Occipital lobe (tissue), 2 donors: Measurements from ENCODE around the gene ARL2. TPM values are rescaled to one million over a fixed set of nuclear protein-coding genes. Genes with fewer than 3 reads are reported as not detected.
A peak's percentile ranks its signal among the peaks of the same experiment; 100 is the strongest.
"Not testable (repeated sequence)": the region's sequence is repeated elsewhere in the genome, so short reads cannot be mapped to it uniquely, and the experiment has no call there.

Source experiments
- DNase-seq: peaks from one replicate; lab custom pipeline; 2025; lab: John Stamatoyannopoulos, UW
- total RNA-seq: library from RNA; depleted of rRNA; stranded (reverse); fragments of >200 nt; gene quantifications from one replicate; pipeline ENCODE4 v1.2.3, GENCODE V29; 2014

ARL2 gene
- 31.2 TPM for total RNA-seq

DNA sequence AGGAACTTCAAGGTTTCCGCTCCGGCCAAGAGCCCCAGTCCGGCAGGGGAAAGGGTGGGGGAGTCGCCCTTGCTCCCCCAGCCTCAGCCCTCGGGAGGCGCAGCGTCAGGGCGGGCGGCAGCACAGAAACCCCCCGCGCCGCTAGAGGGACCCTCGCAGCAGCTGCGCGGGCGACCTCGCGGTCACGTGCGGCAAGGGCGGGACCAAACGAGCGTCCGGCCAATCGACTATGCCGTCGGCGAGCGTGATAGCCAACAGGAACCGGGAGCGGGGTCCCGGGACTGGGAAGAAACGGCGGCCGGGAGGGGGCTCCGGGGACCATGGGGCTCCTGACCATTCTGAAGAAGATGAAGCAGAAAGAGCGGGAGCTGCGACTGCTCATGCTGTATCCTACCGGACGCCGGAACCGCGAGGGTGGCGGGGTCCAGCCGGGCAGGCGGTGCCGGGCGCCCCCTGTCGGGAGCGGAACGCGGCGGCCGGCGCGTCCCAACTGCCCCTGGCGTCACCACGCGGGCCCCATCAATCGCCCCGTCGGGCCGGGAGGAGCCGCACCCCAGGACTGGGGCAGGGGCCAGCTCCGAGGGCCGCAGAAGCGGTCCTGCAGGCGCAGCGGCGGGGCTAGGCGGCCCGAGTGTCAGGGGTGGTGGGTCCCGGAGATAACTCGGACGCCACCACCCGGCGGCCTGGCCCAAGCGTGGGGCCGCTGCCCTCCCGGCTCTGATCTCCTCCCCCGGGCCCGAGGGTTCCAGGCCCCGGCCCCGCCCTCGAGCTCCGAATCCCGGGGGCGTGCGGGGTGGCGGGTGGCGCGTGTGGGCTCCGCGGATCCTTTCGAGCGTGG is at the start of gene ARL2:
TSS of gene ARL2 (plus strand) at position 273 of the 838 bp plus-strand sequence. CDS start at position 321, 48 bp downstream.
- peak; percentile 83 for DNase-seq

DNA sequence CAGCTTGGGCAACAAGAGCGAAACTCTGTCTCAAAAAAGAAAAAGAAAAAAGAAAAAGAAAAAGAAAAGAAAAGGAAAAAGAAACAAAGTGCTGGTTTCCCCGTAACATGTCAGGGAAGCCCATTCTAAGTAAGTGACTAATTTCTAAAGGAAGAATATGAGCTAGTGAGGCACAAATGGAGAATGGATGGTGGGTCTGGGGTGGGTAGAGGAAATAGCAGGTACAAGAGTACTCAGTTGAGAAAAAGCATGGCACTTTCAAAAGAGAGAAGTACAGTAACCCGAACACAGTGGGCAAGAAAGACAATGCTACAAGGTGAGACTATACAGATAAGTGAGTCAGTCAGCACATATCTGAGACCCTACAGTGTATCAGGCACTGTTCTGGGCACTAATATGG is 46.6 kb upstream of the ARL2 start:
- DNase-seq = no peak

DNA sequence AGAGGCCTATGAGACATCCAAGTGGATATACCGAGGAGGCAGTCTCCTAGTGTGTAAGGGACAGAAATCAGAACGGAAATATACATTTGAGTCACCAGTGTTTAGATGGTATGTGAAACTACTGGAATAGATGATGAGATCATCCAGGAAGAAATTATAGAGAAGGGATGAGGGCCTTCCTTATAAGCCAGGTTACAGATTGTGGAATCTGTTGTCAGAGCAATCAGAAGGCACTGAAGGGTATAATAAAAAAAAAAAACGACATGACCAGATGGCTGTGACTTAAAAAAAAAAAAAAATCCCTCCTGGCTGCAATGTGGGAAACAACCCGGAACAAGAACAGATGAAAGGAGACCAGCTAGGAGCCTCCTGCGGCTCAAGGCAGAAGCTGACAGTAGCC is 44.8 kb upstream of the ARL2 start:
- no peak for DNase-seq

DNA sequence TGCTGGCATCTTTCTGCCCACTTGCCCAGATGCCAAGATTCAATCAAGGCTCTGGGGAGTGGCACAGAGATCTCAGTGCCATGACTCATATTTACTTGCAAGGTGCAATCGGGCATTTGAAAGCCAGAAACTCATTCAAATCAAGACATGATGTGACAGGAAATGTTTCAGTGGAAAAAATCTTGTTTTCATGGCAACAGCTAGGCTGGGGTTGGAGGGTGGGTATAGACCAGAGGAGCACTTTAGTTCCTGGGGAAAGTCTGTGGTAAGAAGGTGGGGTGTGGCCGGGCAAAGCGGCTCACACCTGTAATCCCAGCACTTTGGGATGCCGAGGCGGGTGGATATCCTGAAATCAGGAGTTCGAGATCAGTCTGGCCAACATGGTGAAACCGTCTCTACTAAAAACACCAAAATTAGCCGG is 43.2 kb upstream of the ARL2 start:
- no peak for DNase-seq

DNA sequence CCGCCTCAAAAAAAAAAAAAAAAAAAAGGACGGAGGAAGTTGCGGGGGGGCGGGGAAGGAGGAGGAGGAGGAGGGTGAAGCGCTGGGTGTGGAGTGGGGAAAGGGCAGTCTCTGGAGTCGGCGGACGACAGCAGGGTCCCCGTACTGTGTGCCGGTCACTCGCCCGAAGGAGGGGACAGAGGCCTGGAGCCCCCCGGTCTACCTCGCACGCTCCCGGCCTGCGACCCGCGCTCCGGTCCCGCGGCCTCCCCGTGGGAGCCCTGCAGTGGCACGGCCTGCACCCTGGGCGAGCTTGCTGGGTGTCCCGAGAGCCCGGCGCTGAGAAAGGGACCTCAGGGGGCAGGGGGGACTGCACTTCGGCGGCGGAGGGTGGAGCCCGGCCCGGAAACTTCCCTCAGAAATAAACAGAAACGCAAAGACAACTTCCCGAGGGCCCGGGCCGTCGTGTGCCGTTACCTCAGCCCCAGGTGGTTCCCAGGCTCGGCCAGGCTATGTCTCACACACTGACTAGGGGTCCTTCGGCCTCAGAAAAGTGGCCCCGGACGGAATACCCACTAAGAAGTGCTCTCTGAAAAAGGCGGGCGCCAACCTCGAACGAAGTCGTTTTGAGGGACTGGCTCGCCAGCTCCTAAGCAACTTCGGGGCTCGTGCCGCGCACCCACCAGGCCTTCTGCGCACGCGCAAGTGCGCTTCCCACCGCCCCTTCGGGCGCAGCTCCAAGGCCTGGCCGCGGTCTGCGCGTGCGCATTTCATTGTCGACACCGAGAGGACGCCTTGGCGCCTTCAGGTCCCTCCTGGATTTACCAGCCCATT is 42.3 kb upstream of the ARL2 start, which contains the start of gene MAJIN:
TSS of gene MAJIN (minus strand) at position 688 of the 813 bp plus-strand sequence. CDS start 12,703 bp downstream, outside the sequence.
- peak; percentile 27 for DNase-seq

DNA sequence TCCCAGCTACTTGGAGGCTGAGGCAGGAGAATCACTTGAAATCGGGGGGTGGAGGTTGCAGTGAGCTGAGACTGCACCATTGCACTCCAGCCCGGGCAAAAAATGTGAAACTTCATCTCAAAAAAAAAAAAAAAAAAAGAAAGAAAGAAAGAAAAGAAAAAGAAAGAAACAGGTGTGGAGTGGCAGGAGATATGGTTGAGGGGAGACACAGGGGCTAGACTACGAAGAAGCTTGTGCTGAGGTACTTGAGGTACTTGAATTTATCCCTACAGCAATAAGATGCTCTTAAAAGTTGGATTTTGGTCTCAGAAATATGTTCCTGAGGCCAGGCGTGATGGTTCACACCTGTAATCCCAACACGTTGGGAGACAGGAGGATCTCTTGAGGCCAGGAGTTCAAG is 39.8 kb upstream of the ARL2 start:
- DNase-seq = no peak

DNA sequence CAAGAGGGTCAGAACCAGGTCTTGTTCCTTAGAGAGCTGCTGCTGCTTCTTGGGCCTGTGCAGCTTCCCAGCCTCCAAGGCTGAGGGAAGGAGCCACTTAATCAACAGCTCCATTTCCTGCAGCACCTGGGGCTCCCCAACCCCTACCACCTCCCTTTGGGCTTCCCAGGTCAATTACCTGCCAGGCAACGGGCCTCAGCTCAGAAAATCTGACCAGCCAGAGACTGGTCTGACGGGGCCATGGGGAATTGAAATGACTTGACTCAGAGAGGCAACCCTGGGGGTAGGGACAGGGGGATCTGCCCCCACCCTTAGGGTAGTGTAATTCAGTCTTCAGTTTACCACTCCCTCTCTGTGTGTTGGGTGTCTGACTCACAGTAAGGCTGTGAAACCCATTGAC is 37.3 kb upstream of the ARL2 start:
- DNase-seq = no peak

DNA sequence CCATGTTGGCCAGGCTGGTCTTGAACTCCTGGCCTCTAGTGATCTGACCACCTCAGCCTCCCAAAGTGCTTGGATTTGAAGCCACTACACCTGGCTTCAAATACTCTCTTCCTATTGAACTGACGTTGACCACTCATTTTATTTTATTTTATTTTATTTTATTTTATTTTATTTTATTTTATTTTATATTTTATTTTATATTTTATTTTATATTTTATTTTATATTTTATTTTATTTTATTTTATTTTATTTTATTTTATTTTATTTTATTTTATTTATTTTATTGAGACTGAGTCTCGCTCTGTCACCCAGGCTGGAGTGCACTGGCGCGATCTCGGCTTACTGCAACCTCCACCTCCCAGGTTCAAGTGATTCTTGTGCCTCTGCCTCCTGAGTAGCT is 30.6 kb upstream of the ARL2 start:
- DNase-seq = not testable (repeated sequence)

DNA sequence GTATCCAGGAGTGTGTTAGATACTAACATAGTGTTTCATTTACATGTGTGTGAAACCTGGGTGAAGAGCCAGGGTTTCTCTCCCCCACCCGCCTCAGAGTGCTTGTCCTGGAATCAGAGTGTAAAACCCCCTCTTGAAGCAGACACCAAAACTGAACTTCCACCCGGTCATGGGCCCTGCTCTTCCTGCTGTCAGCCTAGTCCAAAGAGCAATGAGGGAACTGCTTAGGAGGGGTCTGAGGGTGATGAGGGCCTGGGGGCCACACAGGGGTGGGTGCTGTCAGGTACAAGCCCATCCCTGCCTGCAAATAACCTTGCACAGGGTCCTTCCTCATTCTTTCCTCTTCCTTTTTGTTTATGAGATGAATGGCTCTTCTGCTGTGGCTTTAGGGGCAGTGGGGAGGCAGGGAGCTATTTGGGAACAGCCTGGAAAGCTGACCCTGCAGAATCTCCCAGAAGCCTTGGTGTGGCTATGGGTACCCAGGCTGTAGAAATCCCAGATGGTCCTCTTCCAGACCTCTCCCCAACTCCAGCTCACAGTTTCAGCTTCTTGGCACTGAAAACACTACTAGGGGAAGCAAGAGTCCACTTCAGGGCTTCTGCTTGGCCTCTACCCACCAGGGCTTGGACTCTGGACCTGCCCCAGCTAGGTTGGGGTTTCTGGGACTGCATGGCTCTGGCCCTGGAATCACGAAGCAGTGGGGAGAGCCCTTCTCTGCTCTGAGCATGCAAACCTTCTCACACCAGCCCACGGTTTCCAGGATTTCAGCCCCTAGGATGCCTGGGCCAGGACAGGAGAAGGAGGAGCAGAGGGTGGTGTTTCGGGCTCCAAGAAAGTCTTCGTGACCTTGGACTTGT is 25.7 kb upstream of the ARL2 start:
- DNase-seq = no peak

DNA sequence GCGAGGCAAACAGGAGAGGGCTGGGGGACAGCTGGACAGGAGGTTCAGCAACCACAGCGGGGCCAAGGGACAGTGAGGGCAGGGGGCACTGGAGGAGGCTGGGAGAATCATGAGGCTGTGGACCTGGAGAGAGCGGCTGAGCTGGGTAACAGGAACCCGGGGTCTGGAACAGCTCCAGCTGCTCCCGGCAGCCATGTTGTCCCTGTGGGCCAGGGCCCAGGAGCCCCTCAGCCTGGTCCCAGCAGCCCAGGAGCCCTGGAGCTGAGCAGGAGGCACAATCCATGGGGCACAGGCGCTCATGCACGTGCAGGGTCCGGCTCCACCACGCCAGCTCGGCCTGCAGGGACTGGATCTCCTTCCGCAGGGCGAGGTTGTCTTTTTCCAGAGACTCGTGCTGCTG is 24.5 kb upstream of the ARL2 start:
- no peak for DNase-seq

DNA sequence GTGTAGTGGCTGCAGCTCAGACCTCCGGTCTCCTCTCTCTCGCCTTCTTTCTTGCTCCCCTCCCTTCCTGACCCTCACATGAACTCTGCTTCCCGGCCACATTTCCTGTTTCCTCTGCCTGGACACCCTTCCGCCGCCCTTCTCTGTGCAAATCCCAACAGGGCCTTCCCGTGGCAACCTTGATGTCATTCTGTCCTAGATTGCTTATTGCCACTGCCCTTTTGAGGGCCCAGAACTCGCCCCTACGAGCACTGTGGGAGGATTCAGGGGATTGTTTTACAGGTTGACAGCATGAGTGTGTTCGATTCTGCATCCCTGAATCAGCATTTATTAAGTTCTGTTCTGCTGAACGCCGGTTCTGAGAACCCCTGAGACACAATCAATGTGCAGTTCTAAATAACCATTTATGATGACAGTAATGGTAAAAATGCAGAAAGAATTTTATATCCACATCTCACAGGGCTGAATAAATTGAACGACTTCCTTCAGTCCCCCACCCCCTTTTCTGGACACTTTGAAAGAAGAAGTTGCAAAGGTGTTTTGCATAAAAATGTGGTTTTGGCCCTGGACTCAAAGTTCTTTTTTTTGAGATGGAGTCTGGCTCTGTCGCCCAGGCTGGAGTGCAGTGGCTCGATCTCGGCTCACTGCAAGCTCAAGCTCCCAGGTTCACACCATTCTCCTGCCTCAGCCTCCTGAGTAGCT is 23.6 kb upstream of the ARL2 start:
- DNase-seq = no peak

DNA sequence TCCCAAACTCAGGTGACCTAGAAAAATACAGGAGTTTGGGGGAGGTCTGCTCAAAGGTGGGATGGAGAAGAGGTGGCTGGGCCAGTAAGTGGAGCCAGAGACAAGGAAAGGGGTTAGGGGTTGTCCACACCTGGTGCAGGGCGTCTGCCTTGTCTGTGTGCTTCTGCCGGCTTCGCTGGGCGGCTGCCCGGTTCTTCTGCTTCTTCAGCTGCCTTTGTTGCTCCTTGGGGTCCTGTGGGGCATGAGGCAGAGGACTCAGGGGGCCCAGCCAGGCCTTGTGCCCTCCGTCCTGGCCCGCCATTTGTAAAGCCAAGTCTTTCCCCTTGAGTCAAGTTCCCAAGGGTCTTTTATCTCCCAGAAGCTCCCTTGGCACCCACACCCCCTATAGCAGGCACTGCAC is 19.6 kb upstream of the ARL2 start:
- DNase-seq = no peak

DNA sequence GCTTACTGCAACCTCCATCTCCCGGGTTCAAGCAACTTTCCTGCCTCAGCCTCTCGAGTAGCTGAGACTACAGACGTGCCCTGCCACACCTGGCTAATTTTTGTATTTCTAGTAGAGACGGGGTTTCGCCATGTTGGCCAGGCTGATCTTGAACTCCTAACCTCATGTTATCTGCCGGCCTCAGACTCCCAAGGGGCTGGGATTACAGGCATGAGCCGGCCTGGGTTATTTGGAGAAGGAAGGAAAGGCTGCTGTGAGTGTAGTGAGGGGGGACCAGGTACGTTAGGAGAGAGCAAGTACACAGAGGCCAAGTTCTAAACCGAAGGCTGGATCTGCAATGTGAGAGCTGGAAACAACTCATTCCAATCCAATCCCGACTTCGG is 17.6 kb upstream of the ARL2 start:
- DNase-seq = no peak

DNA sequence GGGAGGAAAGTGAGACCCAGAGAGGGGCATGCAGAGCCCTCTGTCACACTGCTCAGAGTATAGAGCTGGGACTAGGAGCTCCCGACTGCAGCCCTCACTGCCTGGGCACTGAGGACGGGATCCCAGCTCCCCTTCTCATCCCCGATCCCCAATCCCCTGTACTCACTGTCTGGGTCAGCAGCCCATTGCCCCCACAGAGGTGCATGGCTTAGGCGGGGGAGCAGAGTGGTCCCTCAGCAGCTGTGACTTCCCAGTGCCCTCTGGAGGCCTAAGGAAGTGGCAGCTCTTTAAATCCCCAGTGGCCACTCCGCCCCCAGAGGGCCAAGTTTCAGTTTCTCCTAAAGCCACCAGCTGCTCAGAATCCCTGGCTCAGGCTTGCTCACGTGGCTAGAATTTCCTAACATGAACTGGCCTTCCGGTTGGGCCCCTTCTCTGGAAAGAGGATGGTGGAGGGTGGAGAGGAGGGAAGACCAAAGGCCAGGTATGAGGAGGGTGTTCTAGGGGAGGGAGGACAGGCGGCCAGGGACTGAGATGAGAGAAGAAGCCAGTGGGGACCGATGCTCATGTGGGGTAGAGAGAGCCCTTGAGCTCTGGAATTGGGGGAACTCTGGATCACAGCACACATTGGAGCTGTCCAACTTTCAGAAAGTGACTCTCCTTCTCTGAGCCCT is 17.1 kb upstream of the ARL2 start, which contains the start of gene BATF2:
TSS of gene BATF2 (minus strand) at position 262 of the 671 bp plus-strand sequence. CDS start at position 205, 57 bp downstream.
- DNase-seq = peak; percentile 35

DNA sequence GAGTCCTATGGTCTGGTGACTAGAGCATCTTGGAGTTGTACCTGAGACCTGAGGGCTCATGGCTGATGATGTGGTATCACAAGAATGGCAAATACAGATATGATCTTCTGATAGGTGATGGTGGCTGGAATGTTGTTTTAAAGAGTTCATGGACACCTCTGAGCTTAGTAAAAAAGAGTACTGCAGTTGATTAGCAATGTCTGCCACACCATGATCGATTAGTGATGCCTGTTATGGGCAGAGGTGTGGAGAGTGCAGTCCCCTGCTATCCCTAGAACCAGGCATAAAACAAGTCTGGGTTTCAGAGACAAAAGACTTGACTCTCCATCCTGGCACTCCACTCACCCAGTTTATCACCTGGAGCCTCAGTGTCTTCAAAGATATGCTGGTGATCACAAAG is 15.8 kb upstream of the ARL2 start:
- DNase-seq = no peak

DNA sequence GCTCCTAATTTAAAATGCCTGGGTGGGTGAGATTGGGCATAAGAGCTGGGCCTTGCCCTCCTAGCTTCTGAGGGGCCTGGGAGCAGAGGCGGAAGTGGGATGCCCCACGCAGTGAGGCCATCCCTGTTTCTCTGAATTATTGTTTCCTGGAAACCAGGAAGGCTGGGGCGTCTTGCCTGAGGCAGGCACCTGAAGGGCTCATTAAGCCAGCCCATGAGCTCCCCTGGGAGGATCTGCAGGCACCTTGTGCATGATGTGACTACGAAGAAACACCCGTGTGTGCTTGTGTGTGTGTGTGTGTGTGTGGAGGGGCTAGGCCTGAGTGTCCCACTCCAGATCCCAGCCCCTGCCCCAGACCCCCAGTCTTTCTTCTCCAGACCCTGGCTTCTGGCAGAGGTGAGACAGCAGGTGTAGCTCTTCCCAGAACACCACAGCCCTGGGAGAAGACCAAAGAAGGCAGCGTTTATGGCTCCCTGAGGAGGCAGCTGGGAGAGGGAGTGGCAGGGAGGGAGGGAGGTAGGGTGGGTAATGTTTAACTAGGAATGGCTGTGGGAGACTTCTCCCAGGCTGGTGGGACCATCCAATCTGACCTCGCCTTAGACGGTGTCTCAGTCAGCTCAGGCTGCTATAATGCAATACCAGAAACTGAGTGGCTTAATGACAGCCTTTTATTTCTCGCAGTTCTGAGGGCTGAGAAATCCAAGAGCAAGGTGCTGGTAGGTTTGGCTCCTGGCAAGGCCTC is 15.1 kb upstream of the ARL2 start:
- DNase-seq = no peak

DNA sequence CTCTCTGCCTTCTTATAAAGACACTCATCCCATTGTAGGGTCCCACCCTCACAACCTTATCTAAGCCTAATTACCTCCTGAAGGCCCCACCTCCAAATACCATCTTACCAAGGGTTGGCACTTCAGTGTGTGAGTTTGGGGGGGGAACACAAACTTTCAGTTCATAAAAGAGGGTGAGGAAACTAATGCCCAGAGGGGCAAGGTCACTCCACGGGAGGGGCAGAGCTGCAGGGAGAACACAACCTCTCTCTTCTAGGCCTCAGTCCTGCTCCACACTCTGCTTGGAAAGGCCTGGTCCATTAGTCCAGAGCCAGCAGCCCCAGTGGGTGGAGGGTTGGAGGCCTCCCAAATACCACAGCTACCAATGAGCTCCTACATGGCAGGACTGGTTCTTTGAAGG is 14.5 kb upstream of the ARL2 start:
- no peak for DNase-seq

DNA sequence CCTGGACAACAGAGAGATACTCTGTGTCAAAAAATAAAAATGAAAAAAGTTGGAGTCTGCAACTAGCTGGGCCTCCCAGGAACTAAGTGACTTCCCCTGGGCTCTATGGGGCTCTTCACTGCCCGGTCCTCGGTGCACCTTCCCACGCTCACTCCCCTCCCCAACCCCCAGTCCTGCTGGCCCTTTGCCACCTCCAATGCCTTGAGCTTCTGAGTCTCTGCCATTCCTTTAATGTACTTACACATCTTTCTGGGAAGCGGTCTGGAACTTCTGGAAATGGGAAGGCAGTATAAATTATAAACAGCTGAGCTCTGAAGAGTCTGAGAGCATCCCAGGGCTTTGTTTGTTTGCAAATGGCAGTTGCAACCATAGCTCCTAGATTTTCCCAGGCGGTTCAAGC is 11.3 kb upstream of the ARL2 start:
- no peak for DNase-seq

DNA sequence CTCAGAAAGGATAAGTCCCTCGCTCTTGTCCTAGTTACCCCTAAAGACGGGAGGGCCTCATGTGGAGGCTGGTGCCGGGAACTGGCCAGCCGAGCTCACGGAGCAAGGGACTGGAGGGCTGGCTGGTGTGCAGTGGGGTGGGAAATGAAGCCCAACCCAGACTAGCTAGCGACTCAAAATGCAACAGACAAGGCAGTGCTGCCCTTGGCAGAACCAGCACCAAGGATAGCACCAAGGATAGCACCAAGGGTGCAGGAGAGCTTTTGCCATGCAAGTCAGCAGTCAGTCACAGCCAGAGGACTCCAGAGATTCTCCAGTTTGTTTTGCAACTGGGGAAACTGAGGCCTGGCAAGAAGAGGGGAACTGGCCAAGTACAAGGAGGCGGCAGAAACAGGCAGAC is 10.7 kb upstream of the ARL2 start:
- DNase-seq = no peak

DNA sequence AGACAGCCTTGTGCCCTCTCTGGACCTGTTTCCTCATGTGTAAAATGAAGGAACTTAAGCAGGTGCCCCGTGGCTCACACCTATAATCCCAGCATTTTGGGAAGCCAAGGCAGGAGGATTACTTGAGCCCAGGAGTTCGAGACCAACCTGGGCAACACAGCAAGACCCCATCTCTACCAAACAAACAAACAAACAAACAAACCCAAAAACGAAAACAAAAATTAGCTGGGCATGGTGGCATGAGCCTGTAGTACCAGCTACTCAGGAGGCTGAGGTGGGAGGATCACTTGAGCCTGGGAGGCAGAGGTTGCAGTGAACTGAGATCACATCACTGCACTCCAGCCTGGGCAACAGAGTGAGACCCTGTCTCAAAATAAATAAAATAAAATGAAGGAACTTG is 10.0 kb upstream of the ARL2 start:
- DNase-seq = not testable (repeated sequence)
